Keratinocyte (primary cell): Measurements from ENCODE around the gene RBL1.

Experiments used
- EZH2 ChIP-seq: IDR thresholded peaks from one replicate; pipeline ENCODE4 v1.6.1; 2012; ENCODE audit warnings: inconsistent platforms, mild to moderate bottlenecking, low read length, moderate library complexity
- TF ChIP-seq, protein P1 (sequence below), 3 experiments: IDR thresholded peaks in 1 of 3; conservative IDR thresholded peaks in 1 of 3; optimal IDR thresholded peaks in 1 of 3; 2 replicates in 2 of 3; 3 replicates in 1 of 3; pipeline versions ENCODE3 to v1.5.1; 2011; ENCODE audit warnings: low read length in 3 of 3, mild to moderate bottlenecking in 3 of 3, moderate library complexity in 2 of 3, control low read depth in 1 of 3, inconsistent platforms in 1 of 3; ENCODE audit not compliant: insufficient read depth in 2 of 3; ENCODE audit errors: extremely low read depth in 1 of 3

DNA sequence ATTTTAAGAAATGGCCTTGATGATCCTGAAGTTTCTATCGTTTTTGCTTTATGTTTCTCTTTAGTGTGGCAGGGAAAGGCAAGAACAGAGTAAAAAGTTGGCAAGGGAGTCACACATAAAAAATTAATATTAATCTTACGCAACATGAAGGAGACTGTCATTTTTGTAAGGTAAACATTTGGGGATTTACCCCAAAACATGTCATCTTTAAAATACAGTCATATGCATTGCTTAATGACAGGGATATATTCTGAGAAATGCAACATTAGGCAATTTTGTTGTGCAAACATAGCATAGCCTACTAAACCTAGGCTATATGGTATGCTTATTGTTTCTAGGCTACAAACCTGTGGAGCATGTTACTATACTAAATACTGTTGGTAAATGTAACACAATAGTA is 5.4 kb downstream of the RBL1 start:
- TF ChIP-seq, protein P1, sequence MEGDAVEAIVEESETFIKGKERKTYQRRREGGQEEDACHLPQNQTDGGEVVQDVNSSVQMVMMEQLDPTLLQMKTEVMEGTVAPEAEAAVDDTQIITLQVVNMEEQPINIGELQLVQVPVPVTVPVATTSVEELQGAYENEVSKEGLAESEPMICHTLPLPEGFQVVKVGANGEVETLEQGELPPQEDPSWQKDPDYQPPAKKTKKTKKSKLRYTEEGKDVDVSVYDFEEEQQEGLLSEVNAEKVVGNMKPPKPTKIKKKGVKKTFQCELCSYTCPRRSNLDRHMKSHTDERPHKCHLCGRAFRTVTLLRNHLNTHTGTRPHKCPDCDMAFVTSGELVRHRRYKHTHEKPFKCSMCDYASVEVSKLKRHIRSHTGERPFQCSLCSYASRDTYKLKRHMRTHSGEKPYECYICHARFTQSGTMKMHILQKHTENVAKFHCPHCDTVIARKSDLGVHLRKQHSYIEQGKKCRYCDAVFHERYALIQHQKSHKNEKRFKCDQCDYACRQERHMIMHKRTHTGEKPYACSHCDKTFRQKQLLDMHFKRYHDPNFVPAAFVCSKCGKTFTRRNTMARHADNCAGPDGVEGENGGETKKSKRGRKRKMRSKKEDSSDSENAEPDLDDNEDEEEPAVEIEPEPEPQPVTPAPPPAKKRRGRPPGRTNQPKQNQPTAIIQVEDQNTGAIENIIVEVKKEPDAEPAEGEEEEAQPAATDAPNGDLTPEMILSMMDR (optimal IDR thresholded peaks at IDR 0.05 in 1 of 3, IDR thresholded peaks at IDR 0.05 in 1 of 3, conservative IDR thresholded peaks at IDR 0.05 in 1 of 3; ENCODE audit: extremely low read depth in 1 of 3, insufficient read depth in 2 of 3, low read length in 3 of 3), result no peak
- no peak for TF ChIP-seq EZH2
